ENCODE data around the gene HMCN1.

- TF ChIP-seq TAF1 (IDR thresholded peaks at IDR 0.05; ENCODE audit: borderline replicate concordance, insufficient read depth, low read length) (no peak), REST (IDR thresholded peaks at IDR 0.05; ENCODE audit: insufficient read depth in 1 of 2, low read depth in 2 of 2, low read length in 2 of 2) (no peak), POLR2AphosphoS5 (IDR thresholded peaks at IDR 0.05; ENCODE audit: low read depth, low read length) (no peak)
Observed at GRCh38 chr1:185860311-185860710, 126.1 kb downstream of the HMCN1 start.
